Measurements from ENCODE around the gene HSPG2.

DNA sequence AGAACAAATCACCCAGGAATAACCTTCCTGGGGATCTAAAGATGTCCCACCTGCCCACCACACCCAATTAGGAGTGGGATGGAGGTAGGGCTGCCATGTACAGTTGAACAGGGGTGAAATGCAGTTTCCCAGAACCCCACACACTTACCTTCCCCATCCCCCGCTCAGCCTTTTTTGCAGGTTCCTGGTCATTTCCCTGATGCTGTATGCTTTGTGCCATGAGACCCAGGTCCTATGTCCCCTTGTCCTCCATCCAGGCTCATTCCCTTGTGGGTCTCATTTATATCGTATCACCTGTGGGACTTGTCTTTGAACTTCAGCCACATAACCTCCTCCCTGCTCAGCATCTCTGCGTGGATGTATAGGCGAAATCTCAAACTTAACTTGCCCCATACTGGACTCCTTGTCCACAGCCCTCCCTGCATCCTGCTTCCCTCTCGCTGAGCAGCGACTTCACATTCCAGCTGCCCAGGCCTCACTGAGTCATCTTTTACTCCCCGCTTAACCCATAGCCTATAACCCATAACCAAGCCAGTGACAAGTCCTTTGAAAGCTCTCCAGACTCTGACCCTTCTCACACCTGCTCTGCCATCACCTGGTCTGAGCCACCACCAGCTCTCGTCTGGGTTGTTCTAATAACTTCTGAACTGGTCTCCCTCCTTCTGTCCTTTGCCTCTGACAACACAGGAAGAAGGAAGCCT, 120.4 kb downstream of the HSPG2 start:
- no peak for TF ChIP-seq POLR2A (IDR thresholded peaks at IDR 0.05)
- TF ChIP-seq, protein P1, sequence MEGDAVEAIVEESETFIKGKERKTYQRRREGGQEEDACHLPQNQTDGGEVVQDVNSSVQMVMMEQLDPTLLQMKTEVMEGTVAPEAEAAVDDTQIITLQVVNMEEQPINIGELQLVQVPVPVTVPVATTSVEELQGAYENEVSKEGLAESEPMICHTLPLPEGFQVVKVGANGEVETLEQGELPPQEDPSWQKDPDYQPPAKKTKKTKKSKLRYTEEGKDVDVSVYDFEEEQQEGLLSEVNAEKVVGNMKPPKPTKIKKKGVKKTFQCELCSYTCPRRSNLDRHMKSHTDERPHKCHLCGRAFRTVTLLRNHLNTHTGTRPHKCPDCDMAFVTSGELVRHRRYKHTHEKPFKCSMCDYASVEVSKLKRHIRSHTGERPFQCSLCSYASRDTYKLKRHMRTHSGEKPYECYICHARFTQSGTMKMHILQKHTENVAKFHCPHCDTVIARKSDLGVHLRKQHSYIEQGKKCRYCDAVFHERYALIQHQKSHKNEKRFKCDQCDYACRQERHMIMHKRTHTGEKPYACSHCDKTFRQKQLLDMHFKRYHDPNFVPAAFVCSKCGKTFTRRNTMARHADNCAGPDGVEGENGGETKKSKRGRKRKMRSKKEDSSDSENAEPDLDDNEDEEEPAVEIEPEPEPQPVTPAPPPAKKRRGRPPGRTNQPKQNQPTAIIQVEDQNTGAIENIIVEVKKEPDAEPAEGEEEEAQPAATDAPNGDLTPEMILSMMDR (IDR thresholded peaks at IDR 0.05), result no peak
- no peak for TF ChIP-seq POLR2AphosphoS5 (IDR thresholded peaks at IDR 0.05; ENCODE audit: insufficient read depth in 1 of 2, low read depth in 1 of 2)
